Lung (tissue), 12 donors: ENCODE measurements around the gene RABGAP1L. TPM values are rescaled to one million over a fixed set of nuclear protein-coding genes. Genes with fewer than 3 reads are reported as not detected.

ENCODE experiments used
- ATAC-seq: fragments of 200-7000 bp; cut with Tn5 transposase; one replicate; pipeline ENCODE4 v1.9.1; 2020; ENCODE audit warnings: moderate number of reproducible peaks; ENCODE audit not compliant: insufficient read depth, low FRiP score
- DNase-seq, 3 donors: peaks; one replicate each; pipeline ENCODE4 v3.0.0-alpha.2; 2013 to 2017
- H3K27ac ChIP-seq, 2 donors: one replicate each; pipeline ENCODE4 v1.5.1; 2013; ENCODE audit warnings: mild to moderate bottlenecking in 2 of 2, moderate library complexity in 2 of 2, control low read depth in 1 of 2, inconsistent platforms in 1 of 2, low read depth in 1 of 2, low read length in 1 of 2
- H3K27me3 ChIP-seq, 3 donors: one replicate each; pipeline ENCODE4 v1.5.1; 2013; ENCODE audit warnings: low read length in 2 of 3; ENCODE audit not compliant: control insufficient read depth in 3 of 3, insufficient read depth in 3 of 3
- H3K36me3 ChIP-seq, 4 donors: one replicate each; pipeline ENCODE4 v1.5.1; 2013; ENCODE audit warnings: low read length in 4 of 4, mild to moderate bottlenecking in 1 of 4, moderate library complexity in 1 of 4; ENCODE audit not compliant: control insufficient read depth in 4 of 4, insufficient read depth in 4 of 4
- H3K4me1 ChIP-seq, 5 donors: one replicate each; pipeline ENCODE4 v1.5.1; 2013; ENCODE audit warnings: low read length in 5 of 5, mild to moderate bottlenecking in 2 of 5, moderate library complexity in 1 of 5; ENCODE audit not compliant: control insufficient read depth in 5 of 5, insufficient read depth in 5 of 5
- H3K4me3 ChIP-seq: one replicate; pipeline ENCODE4 v1.5.1; 2013; ENCODE audit warnings: mild to moderate bottlenecking, control low read depth, moderate library complexity
- H3K9ac ChIP-seq, 2 donors: one replicate each; pipeline ENCODE4 v1.5.1; 2013; ENCODE audit warnings: low read length in 2 of 2, control low read depth in 1 of 2; ENCODE audit not compliant: insufficient read depth in 1 of 2
- H3K9me3 ChIP-seq, 4 donors: one replicate each; pipeline ENCODE4 v1.5.1; 2013; ENCODE audit warnings: low read length in 3 of 4, mild to moderate bottlenecking in 1 of 4, moderate library complexity in 1 of 4; ENCODE audit not compliant: control insufficient read depth in 4 of 4, insufficient read depth in 3 of 4
- CTCF ChIP-seq: IDR thresholded peaks from 2 replicates; pipeline ENCODE4 v1.5.1; 2012; ENCODE audit warnings: mild to moderate bottlenecking; ENCODE audit errors: control extremely low read depth, extremely low read depth
- WGBS, 2 donors: extraction: QIAGEN DNeasy Blood & Tissue Kit; methylation state at CpG; one replicate each; pipeline ENCODE4 v1.1.7; 2013; 5-methylcytosine and 5-hydroxymethylcytosine counted together
- polyA plus RNA-seq, 2 donors: library from polyadenylated mRNA; stranded (reverse); fragments of 200-250 nt; gene quantifications; one replicate each; pipeline ENCODE4 v1.2.1, GENCODE V29; 2013
- total RNA-seq, 2 donors: library from RNA; depleted of rRNA in 1 of 2; stranded (reverse); fragments of >200 nt in 1 of 2; gene quantifications; one replicate each; pipeline ENCODE4 v1.2.1, GENCODE V29; 2014 to 2021
- donor health status: control.
- donor health status: control.
- donor health status: Bipolar disorder and iron deficiency.
- donor health status: healthy.
- donor health status: DM: yes; HTN: yes; CAD: no.

Gene RABGAP1L
- total and polyA plus RNA-seq, 4 donors: 16.0 to 123 (median 44.5) TPM

- Histone ChIP-seq H3K27ac (no peak overlapping the region), H3K36me3 (peaks cover 0 to 15% (median 4%) of the 10 kb centered on the region in 4 donors), H3K4me1 (no peaks in the 10 kb centered on the region), H3K9me3 (no peaks in the 10 kb centered on the region), H3K27me3 (no peaks in the 10 kb centered on the region), H3K9ac (no peak overlapping the region), H3K4me3 (no peak overlapping the region)
- WGBS, 2 donors: 97 to 98% methylated on average over 2 of the region's 2 CpGs
- no peak for DNase-seq
- no peak for ATAC-seq
- no peak for TF ChIP-seq CTCF
These were observed 124.7 kb downstream of the RABGAP1L start for GRCh38 chr1:174284052-174284451.

- H3K4me3 ChIP-seq: no peak overlapping the region
- H3K36me3 ChIP-seq: peaks cover 5 to 10% (median 9%) of the 10 kb centered on the region in 4 donors
- DNase-seq: no peak
- no peak for ATAC-seq
- H3K9me3 ChIP-seq: peaks cover 0 to 10% (median 0%) of the 10 kb centered on the region in 4 donors
- no peak overlapping the region for H3K9ac ChIP-seq
- no peak for TF ChIP-seq CTCF
- H3K27ac ChIP-seq: no peak overlapping the region
- no peaks in the 10 kb centered on the region for H3K27me3 ChIP-seq
- no peaks in the 10 kb centered on the region for H3K4me1 ChIP-seq
- 96 to 98% methylated on average over 1 of the region's 1 CpG for WGBS, 2 donors
These were observed 126.7 kb downstream of the RABGAP1L start for GRCh38 chr1:174286042-174286441.

GRCh38 chr1:174289644-174290310 lies 130.5 kb downstream of the RABGAP1L start:
- DNase-seq (no peak), ATAC-seq (no peak)
- H3K9me3 ChIP-seq: peaks cover 0 to 10% (median under 1%) of the 10 kb centered on the region in 4 donors
- H3K9ac ChIP-seq: no peak overlapping the region
- peaks cover 0 to 8% (median 6%) of the 10 kb centered on the region in 4 donors for H3K36me3 ChIP-seq
- H3K4me1 ChIP-seq: no peaks in the 10 kb centered on the region
- no peak for TF ChIP-seq CTCF
- WGBS, 2 donors: 66 to 69% methylated on average over 2 of the region's 2 CpGs
- no peaks in the 10 kb centered on the region for H3K27me3 ChIP-seq
- no peak overlapping the region for H3K27ac ChIP-seq
- no peak overlapping the region for H3K4me3 ChIP-seq

GRCh38 chr1:174291059-174291458 lies 131.7 kb downstream of the RABGAP1L start:
- DNase-seq (no peak), ATAC-seq (no peak)
- Histone ChIP-seq H3K4me1 (no peaks in the 10 kb centered on the region), H3K4me3 (no peak overlapping the region), H3K9ac (no peak overlapping the region), H3K36me3 (peaks cover 0 to 8% (median 5%) of the 10 kb centered on the region in 4 donors), H3K27ac (no peak overlapping the region), H3K9me3 (peaks cover 0 to 10% (median under 1%) of the 10 kb centered on the region in 4 donors), H3K27me3 (no peaks in the 10 kb centered on the region)
- TF ChIP-seq CTCF: no peak
